ENCODE measurements around the gene SHLD1.
"Not testable (repeated sequence)": the region's sequence is repeated elsewhere in the genome, so short reads cannot be mapped to it uniquely, and the experiment has no call there.

The SHLD1 gene

DNA sequence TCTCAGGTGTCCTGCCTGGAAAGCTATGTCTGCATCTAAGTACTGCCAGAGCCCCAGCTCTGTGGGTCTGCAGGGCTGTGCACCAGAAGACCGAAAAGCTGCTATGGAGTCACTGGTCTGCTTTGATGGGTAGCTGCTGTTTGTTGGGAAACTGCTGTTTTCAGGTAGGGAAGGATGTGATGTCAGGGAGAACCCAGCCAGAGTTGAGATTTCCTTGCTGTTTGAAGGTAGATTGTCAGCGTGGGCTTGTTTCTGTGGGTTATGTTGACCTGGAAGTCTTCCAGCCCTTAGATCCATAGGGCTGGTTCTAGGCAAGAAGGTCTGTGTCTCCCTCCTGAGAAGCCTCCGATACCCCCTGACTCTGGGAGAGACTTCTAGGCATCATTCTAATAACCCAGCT is 12.2 kb upstream of the SHLD1 start:
- DNase-seq, result no peak

DNA sequence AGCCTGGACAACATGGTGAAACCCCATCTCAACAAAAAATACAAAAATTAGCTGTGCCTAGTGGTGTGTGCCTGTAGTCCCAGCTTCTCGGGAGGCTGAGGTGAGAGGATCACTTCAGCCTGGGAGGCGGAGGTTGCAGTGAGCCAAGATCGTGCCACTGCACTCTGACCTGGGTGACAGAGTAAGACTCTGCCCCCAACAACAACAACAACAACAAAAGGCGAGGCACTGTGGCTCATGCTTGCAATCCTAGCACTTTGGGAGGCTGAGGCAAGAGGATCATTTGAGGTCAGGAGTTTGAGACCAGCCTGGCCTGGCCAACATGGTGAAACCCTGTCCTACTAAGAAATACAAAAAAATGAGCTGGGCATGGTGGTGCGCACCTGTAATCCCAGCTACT is 9.6 kb upstream of the SHLD1 start:
- DNase-seq, result not testable (repeated sequence)

DNA sequence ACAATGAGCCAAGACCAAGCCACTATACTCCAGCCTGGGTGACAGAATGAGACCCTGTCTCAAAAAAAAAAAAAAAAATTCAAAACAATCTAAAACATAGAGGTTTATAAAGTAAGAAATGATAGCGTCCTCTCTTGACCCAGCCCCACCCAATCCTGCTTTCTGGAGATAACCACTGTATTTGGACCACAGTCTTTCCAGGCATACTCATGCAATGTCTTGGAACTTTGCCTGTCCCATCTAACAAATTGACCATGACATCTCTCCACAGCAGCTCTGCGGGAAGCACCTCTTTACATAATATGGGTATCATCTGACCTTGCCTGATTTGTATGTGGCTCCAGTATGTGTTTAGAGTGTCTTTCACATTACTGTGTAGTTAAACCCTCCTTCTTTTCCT is 9.1 kb upstream of the SHLD1 start:
- DNase-seq, result no peak

DNA sequence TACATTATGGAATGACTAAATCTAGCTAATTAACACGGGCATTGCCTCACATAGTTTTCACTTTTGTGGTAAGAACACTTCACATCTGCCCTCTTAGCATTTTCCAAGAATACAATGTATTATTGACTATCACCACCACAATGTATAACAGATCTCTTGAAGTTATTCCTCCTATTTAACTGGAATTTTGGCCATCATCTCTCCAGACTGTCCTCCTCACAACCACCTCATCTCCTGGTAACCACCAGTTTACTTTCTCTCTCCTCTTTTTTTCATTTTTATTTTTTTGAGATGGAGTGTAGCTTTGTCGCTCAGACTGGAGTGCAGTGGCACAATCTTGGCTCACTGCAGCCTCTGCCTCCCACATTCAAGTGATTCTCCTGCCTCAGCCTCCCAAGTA is 8.2 kb upstream of the SHLD1 start:
- no peak for DNase-seq

DNA sequence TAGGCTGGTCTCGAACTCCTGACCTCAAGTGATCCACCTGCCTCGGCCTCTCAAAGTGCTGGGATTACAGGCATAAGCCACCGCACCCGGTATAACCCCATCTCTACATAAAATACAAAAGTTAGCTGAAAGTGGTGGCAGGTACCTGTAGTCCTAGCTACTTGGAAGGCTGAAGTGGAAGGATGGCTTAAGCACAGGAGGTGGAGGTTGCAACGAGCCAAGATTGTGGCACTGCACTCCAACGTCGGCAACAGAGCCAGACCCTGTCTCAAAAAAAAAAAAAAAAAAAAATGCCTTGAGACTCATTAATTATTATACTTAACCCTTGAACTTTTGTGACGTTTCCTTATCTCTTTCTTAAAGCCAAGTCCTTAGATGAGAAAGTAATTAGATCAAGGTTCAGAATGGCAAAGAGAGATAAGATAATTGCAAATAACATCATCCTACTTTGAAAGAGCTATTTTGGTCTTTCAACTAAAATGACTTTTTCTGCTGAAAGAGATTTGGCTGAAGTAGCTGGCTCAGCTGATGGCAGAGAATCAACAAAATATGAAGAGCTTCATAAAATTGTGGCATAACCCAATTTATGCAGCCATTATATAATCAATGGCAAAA is 4.7 kb upstream of the SHLD1 start:
- DNase-seq, result no peak

DNA sequence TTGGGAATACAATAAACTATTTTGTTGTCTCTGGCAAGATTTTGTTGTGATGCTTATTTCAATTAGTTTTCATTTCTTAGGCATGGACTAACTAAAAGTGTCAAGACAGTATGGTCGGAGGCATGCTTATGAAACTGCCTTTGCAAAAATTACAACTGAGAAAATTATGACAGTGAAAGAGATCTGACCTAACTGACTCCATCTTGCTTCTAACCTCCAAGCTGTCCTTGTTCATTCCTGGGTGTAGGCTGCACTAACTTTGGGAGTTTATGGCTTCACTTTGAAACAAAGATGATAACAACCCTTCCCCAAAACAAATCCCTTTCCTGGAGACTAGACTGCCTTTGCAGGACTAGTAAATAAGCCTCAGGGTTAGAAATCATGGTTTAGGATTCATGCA is 4.1 kb upstream of the SHLD1 start:
- no peak for DNase-seq

DNA sequence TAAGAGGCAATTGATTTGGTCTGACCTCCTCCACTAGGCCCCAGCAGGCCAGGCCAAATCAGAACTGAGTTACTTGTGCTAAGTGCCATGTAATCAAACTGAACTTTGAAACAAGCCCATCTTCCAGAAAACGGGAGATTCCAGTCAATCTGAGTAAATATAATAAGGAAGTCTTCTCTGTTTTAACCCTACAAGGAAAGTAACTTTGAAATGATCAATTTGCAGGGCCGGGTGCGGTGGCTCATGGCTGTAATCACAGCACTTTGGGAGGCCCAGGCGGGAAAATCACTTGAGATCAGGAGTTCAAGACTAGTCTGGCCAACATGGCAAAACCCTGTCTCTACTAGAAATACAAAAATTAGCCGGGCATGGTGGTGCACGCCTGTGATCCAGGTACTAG is 2.0 kb upstream of the SHLD1 start:
- DNase-seq, result no peak

DNA sequence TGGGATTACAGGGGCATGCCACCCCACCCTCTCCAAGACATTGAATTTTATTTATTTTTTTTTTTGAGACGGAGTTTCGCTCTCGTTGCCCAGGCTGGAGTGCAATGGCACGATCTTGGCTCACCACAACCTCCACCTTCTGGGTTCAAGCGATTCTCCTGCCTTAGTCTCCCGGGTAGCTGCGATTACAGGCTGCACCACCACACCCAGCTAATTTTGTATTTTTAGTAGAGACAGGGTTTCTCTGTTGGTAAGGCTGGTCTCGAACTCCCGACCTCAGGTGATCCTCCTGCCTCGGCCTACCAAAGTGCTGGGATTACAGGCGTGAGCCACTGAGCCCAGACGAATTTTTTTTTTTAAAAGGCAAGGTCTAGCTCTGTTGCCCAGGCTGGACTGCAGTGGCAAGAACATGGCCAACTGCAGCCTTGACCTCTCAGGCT is 669 bp upstream of the SHLD1 start:
- not testable (repeated sequence) for DNase-seq

DNA sequence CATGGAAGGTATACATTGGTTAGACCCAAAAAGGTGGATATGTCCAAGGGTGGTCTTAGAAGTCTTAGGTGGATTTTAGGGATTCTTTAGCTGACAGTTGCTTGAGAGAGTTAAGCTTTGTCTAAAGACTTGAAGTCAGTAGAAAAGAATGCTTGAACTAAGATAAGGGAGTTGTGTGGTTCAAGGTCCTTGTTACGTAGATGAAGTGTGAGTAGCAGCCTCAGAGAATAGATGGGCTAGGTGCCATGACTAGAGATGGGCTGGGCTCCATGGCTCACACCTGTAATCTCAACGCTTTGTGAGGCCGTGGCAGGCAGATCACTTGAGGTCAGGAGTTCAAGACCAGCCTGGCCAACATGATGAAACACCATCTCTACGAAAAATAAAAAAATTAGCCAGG is 1.7 kb downstream of the SHLD1 start:
- no peak for DNase-seq

DNA sequence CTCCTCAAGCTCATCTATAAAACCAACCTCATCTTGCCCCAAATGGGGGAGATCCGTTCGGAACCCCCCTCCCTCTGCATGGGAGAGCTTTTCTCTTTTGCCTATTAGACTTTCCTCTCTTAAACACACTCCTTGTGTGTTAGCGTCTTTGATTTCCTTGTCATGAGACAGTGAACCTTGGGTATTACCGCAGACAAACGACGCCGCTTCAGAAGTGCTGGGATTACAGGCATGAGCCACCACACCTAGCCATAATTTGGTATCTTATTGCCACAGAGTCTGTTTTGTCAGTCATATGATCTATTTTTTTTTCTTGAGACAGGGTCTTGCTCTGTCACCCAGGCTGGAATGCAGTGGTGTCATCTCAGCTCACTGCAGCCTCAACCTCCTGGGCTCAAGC is 3.6 kb downstream of the SHLD1 start:
- no peak for DNase-seq

DNA sequence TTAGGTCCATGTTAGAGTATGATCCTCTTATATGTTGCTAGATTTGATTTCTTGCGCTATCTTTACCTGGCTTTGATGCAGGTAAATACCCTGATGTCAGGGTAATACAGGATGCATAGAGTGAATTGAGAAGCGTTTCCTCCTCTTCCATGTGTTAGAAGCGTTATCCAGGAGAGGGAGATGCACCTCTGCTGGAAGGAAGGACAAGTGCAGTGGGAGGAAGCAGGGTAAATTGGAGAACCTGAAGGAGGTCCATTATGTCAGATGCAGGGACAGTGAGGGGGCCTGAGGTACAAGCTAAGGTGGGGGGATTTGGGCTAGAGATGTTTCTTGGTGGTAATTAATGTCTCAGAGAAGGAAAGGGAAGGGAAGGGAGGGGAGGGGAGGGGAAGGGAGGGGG is 7.7 kb downstream of the SHLD1 start:
- DNase-seq, result no peak

DNA sequence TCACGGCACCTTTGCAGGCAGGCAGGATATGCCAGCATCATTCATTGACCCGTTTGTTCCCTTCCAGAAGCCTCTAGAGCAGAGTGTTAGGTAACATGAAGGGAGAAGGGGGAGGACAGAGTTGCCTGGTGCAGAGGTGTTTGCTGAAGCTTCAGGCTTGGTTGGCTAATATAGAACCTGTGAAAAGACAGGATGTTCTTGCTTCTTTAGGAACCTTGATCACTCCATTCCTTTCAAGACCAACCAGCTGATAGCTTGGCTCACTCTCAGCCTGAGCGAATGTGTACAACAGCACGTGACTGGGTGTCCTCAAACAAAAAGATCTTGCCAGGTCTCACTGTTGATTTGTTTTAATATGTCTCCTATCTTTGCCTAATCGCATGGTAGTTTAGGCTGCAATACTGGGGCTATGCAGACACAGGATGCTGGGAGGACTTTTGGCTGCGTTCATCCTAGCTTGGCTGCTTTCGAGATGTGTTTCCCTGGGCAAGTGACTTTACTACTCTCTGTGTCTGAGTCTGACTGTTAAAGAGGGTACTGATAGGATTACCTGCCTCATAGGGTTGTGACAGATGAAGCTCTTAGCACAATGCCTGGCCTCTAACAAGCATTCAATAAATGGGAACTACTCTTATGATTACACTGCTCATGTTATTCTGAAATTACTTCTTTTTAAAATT is 16.0 kb downstream of the SHLD1 start:
- DNase-seq, result no peak

DNA sequence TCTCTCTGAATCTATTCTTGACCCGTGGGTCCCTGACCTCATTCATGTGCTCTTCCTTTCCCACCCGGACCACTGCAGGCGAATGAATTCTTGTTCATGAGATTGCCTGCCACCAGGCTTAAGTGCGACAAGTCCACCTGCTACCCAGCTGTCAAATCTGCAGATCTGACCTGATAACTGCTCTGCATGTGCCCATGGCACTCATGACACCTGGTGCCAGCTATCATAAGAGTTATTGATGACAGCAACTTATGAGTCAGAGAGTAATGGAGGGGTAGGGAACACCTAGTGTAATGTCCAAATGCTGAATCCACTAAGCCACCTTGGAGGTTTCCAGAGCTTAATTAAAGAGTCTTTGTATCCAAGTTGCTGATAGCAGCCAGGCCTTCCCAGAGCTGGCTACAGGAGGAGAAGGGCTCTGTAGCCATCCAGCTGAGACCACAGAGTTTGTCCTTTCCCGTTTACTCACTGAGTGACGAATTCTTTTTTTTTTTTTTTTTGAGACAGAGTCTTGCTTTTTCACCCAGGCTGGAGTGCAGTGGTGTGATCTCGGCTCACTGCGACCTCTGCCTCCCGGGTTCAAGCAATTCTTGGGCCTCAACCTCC is 17.4 kb downstream of the SHLD1 start:
- no peak for DNase-seq

DNA sequence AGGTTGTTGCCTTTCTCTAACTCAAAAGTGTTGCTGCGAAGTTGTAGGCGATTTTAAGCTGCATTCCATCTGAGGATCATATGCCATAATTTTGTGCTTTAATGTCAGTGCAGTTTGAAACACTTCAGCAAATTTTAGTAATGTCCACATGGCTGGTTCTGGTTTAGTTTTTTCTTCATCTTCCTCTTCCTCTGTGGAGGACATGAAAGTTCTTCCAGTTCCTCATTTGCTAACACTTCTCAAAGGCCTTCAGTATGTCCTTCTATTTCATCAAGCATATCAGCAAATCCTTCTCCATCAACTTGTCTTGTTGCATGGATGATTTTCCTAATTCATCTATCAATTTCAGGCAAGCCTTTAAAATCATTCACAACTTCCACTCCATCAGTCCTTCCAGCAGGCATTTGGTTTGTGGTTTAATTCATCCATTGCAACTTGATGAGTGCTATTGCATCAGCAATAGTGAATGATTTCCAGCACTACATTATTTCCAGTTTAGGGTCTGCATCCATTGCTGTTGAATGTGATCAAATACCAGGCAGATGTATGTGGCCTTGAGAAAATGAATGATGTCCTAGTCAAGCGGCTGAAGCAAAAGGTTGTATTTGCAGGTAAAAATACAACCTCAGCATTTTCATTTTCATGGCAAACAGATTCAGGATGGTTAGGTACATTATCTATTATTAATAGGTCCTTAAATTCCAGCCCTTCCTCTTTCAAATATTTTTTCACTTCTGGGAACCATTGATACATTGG is 20.2 kb downstream of the SHLD1 start:
- DNase-seq, result no peak

DNA sequence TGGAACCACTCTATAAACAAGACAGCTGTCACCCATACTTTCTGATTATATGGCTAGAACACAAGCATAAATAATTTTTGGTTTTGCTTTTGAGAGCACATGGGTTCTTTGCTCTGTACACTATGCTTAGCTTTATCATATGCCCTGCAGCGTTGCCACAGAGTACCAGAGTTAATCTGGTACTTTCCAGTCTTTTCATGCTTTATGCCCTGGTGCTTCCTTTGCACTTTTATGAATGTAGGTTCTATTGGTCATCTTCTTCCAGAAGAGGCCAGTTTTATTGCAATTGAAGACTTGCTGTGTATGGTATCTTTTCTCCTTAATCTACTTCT is 20.8 kb downstream of the SHLD1 start:
- DNase-seq, result no peak

DNA sequence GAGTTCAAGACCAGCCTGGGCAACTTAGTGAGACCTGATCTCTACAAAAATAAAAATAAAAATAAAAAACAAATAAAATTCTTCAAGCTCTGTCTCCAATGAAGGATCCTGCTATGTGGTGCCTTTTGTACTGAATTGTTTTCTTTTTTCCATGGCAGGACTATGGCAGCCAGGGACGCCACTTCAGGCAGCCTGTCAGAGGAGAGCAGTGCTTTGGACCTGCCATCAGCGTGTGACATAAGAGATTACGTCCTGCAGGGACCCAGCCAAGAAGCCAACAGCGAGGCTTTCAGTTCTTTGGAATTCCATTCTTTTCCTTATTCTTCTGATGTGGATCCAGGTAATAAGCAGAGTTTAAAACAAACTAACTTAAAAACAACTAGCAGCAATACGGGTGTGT is 22.5 kb downstream of the SHLD1 start:
- DNase-seq, result no peak

DNA sequence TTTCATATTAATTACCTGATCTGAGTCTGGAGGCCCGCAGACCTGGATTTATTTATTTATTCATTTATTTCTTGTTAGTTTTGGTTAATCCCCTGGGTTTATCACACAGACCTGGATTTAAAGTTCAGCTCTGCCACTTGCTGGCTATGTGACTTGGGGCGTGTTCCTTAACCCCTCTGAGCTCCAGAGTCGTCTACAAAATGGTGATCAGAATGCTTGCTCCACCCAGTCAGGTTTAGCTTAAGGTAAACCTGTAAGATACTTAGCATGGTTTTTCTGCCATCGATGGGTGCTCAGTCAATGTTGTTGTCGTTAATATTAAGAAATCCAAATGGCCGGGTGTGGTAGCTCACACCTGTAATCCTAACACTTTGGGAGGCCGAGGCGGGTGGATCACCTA is 23.4 kb downstream of the SHLD1 start:
- DNase-seq, result no peak

DNA sequence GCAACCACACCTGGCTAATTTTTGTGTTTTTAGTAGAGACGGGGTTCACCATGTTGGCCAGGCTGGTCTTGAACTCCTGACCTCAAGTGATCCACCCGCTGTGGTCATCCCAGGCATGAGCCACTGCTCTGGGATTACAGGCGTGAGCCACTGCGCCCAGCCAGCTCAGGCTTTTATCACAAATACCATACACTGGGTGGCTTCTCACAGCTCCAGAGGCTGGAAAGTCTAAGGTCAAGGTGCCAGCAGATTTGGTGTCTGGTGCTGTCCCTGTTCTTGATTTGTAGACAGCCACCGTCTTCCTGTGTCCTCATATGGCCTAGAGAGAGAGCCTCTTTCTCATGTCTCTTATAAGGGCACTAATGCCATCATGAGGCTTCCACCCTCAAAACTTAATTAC is 25.9 kb downstream of the SHLD1 start:
- DNase-seq, result no peak

DNA sequence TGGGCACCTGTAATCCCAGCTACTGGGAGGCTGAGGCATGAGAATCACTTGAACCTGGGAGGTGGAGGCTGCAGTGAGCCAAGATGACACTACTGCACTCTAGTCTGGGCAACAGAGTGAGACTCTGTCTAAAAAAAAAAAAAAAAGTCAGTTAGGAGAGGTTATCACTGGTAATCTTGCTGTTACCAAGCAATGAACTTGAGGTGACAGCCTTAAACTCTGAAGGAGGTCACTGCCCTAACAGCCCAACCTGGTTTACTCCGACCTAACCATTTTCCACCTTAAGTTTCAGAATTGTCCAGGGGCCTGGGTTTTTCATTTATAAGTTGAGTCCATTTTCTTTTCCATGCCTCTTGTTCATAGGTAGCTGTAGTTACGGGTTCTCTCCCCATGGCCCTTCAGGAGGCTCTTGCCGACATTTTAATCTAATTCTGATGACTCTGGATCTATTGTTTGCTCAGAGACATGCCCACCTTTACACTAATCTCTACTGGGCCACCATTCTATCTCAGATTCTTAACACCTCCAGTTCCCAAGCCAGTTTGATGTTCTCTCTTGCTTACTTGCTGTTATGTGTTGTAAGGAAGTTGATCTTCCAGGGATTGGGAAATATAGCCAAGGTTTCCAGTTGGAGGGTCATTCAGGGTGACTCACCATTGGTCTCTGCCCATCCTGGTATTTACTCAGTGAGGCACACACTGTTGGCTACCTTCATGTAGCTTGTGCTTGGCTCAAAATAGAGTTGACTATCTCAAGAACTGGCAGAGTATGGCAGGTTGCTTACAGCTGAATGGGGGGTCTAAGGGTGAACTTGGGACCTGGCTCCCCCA is 29.1 kb downstream of the SHLD1 start:
- DNase-seq, result no peak

DNA sequence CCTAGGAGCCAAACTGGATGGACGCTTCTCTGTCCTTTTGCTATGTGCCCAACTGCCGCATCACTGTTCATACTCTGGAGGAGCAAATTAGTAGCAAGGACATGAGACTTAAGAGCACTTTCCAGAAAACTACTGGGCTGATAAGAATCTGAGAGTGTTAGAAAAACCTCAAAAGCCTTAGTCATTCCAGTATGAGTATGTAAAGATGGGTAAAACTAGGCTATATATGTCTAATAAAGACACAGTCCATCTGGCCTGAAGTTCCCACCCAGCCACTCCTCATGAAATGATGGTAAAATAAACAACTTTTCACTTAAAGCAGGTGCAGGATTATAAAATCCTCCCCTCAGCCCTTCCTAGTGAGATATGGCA is 30.6 kb downstream of the SHLD1 start:
- DNase-seq, result no peak

DNA sequence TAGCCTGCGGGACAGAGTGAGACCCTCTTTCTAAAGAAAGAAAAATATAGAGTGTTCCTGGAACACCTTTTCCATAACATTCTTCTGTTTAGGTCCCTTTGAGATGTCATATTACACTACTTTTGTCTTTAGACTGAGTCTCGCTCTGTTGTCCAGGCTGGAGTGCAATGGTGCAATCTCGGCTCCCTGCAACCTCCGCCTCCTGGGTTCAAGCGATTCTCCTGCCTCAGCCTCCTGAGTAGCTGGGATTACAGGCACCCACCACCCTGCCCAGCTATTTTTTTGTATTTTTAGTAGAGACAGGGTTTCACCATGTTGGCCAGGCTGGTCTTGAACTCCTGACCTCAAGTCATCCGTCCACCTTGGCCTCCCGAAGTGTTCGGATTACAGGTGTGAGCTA is 31.2 kb downstream of the SHLD1 start:
- DNase-seq, result not testable (repeated sequence)

DNA sequence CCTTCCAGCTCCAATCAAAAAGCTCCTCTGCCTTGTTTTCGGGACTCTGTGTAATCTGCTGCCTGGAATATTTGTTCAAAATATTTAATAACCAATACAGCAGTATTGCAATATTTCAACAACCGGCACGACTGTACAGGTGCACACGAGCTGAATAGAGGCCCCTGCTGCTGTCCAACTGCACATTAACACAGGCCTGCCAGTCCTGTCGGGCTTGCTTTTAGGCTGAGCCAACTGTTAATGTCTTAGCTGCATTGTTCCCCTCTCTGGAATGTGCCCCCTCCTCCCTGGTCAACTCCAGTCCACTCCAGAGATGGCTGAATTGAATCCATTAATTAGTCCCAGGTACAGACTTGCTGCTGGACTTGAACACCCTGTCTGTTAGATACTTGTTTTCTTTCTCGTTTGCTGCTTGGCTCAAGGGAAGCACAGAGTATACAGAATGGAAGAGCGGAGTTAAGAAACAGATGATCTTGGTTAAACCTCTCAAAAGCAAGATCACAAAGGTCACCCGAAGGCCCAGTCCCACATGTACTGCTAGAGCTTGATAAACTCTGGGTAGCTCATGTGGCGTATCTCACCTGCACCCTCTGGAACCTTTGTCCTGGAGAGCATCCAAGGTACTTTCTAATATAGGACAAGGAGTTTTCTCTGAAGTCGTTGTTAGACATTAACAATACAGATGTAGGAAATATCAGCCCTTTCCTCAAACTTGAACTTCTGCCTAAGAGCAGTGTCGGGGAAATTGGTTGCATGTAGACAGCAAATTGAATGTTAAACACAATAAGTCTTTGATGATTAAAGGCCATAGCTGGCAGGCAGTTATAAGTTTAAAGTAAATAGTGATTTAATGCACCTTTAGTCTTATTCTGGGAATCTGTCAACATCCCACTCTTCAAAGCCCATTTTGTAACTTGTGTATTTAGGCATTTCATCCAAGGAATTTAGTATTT is 31.9 kb downstream of the SHLD1 start:
- DNase-seq, result no peak

Measured in stimulated activated CD4-positive, alpha-beta T cell treated with anti-CD3 and anti-CD28 coated beads, Interleukin-2, amount 100 ng/mL, for 24 hours (primary cell).